ENCODE results near the gene CHKB. TPM values are rescaled to one million over a fixed set of nuclear protein-coding genes. Genes with fewer than 3 reads are reported as not detected.

CHKB gene
- total RNA-seq, 1 donor from 2014 or later = 81.1 TPM

DNA sequence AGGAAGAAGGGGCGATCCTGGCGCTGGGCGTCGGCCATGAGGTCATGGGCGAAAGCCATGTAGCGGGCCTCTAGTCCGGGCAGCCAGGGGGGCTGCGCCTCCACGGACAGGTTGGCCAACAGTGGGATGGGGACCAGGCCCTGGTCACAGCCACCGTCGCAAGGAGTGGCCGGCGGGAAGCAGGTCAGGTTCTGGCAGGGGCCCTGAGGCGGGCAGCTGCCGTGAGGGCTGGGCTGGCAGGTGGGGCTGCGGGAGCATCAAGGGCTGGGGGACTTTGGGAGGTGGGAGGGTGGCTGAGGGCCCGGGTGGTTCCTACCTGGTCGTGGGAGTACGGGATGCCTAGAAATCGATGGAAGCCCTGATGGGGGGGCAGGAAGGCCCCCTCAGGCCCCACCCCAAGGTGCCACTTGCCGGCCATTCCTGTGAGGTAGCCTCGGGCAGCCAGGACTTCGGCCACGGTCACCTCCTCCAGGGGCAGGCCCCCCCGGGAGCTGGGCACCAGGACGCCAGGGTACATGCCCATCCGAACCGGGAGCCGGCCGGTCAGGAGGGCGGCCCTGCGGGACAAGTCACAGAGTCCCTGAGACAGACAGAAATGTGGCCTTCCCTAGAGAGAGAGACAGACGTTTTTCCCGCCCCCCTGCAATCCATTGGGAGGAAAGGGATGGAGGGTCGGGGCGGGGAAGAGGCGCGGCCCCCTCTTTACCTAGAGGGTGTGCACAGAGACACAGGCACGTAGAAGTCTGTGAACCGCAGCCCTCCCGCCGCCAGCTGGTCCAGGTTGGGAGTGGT is 44.4 kb upstream of the CHKB start:
- Histone ChIP-seq H3K4me3 (ENCODE audit: low read depth, low read length) (peak overlapping the region; percentile 90), H3K27me3 (ENCODE audit: control insufficient read depth, insufficient read depth, low read length) (no peaks in the 10 kb centered on the region), H3K36me3 (ENCODE audit: control insufficient read depth, insufficient read depth, low read length) (no peaks in the 10 kb centered on the region)
- TF ChIP-seq, protein P1, sequence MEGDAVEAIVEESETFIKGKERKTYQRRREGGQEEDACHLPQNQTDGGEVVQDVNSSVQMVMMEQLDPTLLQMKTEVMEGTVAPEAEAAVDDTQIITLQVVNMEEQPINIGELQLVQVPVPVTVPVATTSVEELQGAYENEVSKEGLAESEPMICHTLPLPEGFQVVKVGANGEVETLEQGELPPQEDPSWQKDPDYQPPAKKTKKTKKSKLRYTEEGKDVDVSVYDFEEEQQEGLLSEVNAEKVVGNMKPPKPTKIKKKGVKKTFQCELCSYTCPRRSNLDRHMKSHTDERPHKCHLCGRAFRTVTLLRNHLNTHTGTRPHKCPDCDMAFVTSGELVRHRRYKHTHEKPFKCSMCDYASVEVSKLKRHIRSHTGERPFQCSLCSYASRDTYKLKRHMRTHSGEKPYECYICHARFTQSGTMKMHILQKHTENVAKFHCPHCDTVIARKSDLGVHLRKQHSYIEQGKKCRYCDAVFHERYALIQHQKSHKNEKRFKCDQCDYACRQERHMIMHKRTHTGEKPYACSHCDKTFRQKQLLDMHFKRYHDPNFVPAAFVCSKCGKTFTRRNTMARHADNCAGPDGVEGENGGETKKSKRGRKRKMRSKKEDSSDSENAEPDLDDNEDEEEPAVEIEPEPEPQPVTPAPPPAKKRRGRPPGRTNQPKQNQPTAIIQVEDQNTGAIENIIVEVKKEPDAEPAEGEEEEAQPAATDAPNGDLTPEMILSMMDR (IDR thresholded peaks at IDR 0.05; ENCODE audit: insufficient read depth, low read length, poor library complexity, severe bottlenecking) = no peak
- no peak for DNase-seq (ENCODE audit: low read depth)

DNA sequence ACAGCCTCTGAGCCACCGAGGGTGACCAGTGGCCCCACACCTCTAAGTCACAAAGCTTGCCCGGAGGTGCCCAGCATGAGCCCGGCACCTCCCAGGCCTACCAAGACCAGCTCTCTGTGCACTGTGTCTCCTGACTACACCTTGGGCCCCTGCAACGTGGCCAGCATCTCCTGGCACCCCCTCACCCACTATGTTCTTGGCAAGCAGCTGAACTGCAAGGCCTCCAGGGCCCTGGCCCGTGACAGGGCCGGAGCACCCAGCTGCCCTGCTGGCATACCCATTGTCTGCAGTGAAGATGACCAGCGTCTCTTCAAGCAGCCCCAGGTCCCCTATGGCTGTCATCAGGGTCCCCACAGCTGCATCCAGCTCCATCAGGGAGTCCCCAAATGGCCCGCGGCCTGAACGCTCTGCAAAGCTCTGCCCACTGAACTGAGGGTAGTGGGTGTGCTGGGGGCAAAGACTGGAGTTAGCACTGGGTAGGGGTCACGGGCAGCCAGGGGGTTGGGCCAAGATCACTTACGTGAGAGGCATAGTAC is 43.7 kb upstream of the CHKB start:
- TF ChIP-seq, protein P1 (IDR thresholded peaks at IDR 0.05; ENCODE audit: insufficient read depth, low read length, poor library complexity, severe bottlenecking) = no peak
- no peak for DNase-seq (ENCODE audit: low read depth)

DNA sequence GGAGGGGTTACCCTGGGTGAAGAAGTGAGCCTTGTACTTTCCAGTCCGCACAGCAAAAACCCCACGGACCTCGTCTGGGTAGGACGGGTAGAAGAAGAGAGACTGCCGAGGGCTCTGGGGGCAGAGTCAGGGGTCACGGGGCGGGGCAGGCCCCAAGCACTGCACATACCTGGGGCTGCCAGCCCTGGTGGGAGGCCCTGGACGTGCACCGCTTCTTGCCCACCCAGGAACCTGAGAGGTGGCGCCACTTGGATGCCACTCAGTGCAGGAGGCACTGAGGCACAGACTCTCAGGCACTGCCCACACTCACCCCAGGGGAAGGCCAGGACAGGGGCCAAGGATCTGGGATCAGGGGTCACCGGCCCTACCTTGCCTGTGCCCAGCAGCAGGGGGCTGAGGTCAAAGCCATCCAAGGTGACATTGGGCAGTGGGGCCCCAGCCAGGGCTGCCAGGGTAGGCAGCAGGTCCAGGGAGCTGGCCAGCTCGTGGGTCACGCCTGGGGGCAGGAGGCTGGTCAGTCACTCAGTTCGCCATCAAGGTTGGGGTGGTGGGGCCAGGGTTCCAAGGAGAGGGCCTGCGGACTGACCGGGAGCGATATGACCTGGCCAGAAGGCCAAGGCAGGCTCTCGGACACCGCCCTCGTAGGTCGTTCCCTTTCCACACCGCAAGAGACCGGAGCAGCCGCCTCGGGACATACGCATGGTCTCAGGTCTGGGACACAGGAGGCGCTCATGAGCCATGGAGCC is 43.1 kb upstream of the CHKB start:
- TF ChIP-seq, protein P1 (IDR thresholded peaks at IDR 0.05; ENCODE audit: insufficient read depth, low read length, poor library complexity, severe bottlenecking) = no peak

More for the DNA sequence above, 43.7 kb upstream of the CHKB start:
- Histone ChIP-seq H3K4me3 (ENCODE audit: low read depth, low read length) (no peak overlapping the region), H3K36me3 (ENCODE audit: control insufficient read depth, insufficient read depth, low read length) (no peaks in the 10 kb centered on the region), H3K27me3 (ENCODE audit: control insufficient read depth, insufficient read depth, low read length) (no peaks in the 10 kb centered on the region)

DNA sequence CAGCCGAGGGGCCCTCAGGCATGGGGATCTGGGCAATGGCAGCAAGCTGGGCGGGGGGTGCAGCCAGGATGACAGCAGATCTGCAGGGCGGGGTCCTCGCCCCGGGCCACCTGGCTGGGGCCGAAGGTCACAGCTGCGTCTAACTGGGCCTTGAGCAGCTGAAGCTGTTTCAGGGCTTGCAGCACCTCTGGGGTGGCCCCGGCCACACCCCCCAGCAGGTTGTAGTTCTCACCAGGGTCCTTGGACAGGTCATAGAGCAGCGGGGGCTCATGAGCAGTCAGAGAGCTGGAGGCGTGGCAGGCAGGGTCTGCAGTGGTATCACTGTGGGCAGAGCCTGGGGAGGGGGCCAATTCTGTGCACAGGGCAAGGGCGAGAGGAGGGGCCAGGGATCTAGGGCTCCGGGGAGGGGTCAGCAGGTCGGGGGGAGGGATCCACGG is 42.5 kb upstream of the CHKB start:
- DNase-seq (ENCODE audit: low read depth) = no peak
- Histone ChIP-seq H3K4me3 (ENCODE audit: low read depth, low read length) (no peak overlapping the region), H3K36me3 (ENCODE audit: control insufficient read depth, insufficient read depth, low read length) (no peaks in the 10 kb centered on the region), H3K27me3 (ENCODE audit: control insufficient read depth, insufficient read depth, low read length) (no peaks in the 10 kb centered on the region)
- TF ChIP-seq, protein P1 (IDR thresholded peaks at IDR 0.05; ENCODE audit: insufficient read depth, low read length, poor library complexity, severe bottlenecking) = no peak

More for the DNA sequence above, 43.1 kb upstream of the CHKB start:
- DNase-seq (ENCODE audit: low read depth) = no peak
- Histone ChIP-seq H3K36me3 (ENCODE audit: control insufficient read depth, insufficient read depth, low read length) (no peaks in the 10 kb centered on the region), H3K27me3 (ENCODE audit: control insufficient read depth, insufficient read depth, low read length) (no peaks in the 10 kb centered on the region), H3K4me3 (ENCODE audit: low read depth, low read length) (no peak overlapping the region)

DNA sequence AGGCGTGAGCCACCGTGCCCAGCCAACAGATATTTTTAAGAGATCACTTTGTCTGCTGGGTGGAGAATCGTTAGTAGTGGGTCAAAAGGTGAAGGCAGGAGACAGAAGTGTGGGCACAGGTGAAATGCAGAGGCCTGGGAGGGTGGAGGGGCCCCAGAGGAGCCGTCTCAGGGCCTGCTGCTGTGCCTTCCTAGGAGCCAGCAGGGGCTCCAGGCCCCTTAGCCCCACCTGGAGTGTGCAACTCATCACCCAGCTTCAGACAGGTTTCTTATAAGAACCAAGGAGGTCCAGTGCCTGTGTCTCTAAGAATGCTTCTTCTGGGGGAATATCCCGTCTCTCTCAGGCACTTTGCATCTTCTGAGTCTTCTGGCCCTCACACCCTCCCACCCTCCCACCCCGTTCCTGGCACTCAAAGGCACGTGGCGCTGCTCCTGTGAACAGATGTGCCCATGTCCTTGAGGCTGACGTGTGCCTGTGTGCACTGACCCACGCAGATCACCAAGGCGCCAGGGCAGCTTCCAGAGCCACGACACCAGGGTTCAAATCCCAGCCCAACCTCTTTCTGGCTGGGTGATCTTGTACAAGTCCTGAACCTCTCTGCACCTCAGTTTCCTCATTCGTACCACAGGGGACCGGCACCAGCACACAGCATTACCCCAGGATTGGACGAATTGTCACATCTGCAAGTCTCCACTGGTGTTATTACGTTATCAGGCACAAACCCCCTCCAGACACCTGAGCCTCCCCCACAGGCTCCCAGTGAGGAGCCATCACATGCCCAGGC is 41.9 kb upstream of the CHKB start:
- Histone ChIP-seq H3K36me3 (ENCODE audit: control insufficient read depth, insufficient read depth, low read length) (no peaks in the 10 kb centered on the region), H3K4me3 (ENCODE audit: low read depth, low read length) (no peak overlapping the region), H3K27me3 (ENCODE audit: control insufficient read depth, insufficient read depth, low read length) (no peaks in the 10 kb centered on the region)
- no peak for DNase-seq (ENCODE audit: low read depth)
- TF ChIP-seq, protein P1 (IDR thresholded peaks at IDR 0.05; ENCODE audit: insufficient read depth, low read length, poor library complexity, severe bottlenecking) = no peak
